B cell (primary cell): Measurements from ENCODE around the gene EXD1. TPM values are rescaled to one million over a fixed set of nuclear protein-coding genes. Genes with fewer than 3 reads are reported as not detected.

Experiments used
- ATAC-seq: fragments of 200-7000 bp; cut with Tn5 transposase; one replicate; pipeline ENCODE4 v1.10.0; 2021; ENCODE audit warnings: low read depth, mild to moderate bottlenecking, moderate number of reproducible peaks, moderate library complexity
- CTCF ChIA-PET: fragments of 350-600 bp; sonication (Branson Sonifier 250); formaldehyde crosslinking; loops from one replicate; lab custom pipeline; 2021; ENCODE audit warnings: antibody characterized with exemption, inconsistent platforms; lab: Charles Lee
- POLR2A ChIA-PET: fragments of 350-600 bp; sonication (Branson Sonifier 250); formaldehyde crosslinking; loops from one replicate; lab custom pipeline; 2021; ENCODE audit warnings: antibody characterized with exemption; lab: Charles Lee
- DNase-seq: peaks from one replicate; pipeline ENCODE4 v3.0.0; 2013
- H2AFZ ChIP-seq: 2 replicates; pipeline ENCODE4 v1.6.1; 2012; ENCODE audit warnings: mild to moderate bottlenecking, low read depth, low read length; ENCODE audit not compliant: insufficient read depth, poor library complexity, severe bottlenecking
- H3K27ac ChIP-seq, 2 donors: 1 replicate in 1 of 2; 2 replicates in 1 of 2; pipeline ENCODE4 v1.5.1; 2012 to 2013; ENCODE audit warnings: low read length in 2 of 2, mild to moderate bottlenecking in 2 of 2, moderate library complexity in 1 of 2
- H3K27me3 ChIP-seq, 4 experiments: fragments of 200-600 bp in 1 of 4; sonication (generic) in 1 of 4; replicated peaks in 1 of 4; 1 replicate in 2 of 4; 2 replicates in 2 of 4; pipeline versions ENCODE4 v1.6.1 to v1.7.0; 2013 to 2016; ENCODE audit warnings: low read length in 3 of 4, mild to moderate bottlenecking in 2 of 4, mixed read lengths in 1 of 4, moderate library complexity in 1 of 4; ENCODE audit not compliant: insufficient read depth in 4 of 4, control insufficient read depth in 3 of 4; ENCODE audit errors: control extremely low read depth in 1 of 4
- H3K36me3 ChIP-seq, 2 experiments: replicated peaks in 1 of 2; 1 replicate in 1 of 2; 2 replicates in 1 of 2; pipeline versions ENCODE4 v1.6.1 to v1.7.1; 2013; ENCODE audit warnings: low read length in 1 of 2; ENCODE audit not compliant: insufficient read depth in 2 of 2, control insufficient read depth in 1 of 2; ENCODE audit errors: control extremely low read depth in 1 of 2, extremely low read depth in 1 of 2
- H3K4me1 ChIP-seq, 2 donors: fragments of 200-600 bp in 1 of 2; sonication (generic) in 1 of 2; 1 replicate in 1 of 2; 2 replicates in 1 of 2; pipeline versions ENCODE4 v1.5.1 to v1.6.1; 2013 to 2017; ENCODE audit warnings: low read length in 2 of 2; ENCODE audit not compliant: control insufficient read depth in 2 of 2, insufficient read depth in 2 of 2
- H3K4me2 ChIP-seq: replicated peaks from 2 replicates; pipeline ENCODE3; 2012; ENCODE audit warnings: mild to moderate bottlenecking, low read depth, low read length; ENCODE audit not compliant: poor library complexity, severe bottlenecking
- H3K4me3 ChIP-seq, 5 experiments: fragments of 200-600 bp in 1 of 5; sonication (generic) in 1 of 5; 1 replicate in 3 of 5; 2 replicates in 2 of 5; pipeline versions ENCODE4 v1.5.1 to v1.7.0; 2011 to 2016; ENCODE audit warnings: low read length in 4 of 5, mild to moderate bottlenecking in 4 of 5, low read depth in 2 of 5, control low read depth in 1 of 5, moderate library complexity in 1 of 5; ENCODE audit not compliant: insufficient read depth in 1 of 5; ENCODE audit errors: control extremely low read depth in 1 of 5, extremely low read depth in 1 of 5
- H3K79me2 ChIP-seq: fragments of 200-600 bp; sonication (generic); one replicate; pipeline ENCODE4 v1.6.0; 2016; ENCODE audit warnings: low read length; ENCODE audit not compliant: control insufficient read depth, insufficient read depth
- H3K9ac ChIP-seq: fragments of 200-600 bp; sonication (generic); 2 replicates; pipeline ENCODE4 v1.6.1; 2017; ENCODE audit warnings: mild to moderate bottlenecking, low read length, moderate library complexity
- H3K9me3 ChIP-seq, 3 donors: one replicate each; pipeline versions ENCODE4 v1.6.1 to v1.7.1; 2013; ENCODE audit warnings: low read length in 2 of 3; ENCODE audit not compliant: control insufficient read depth in 2 of 3, insufficient read depth in 1 of 3; ENCODE audit errors: control extremely low read depth in 1 of 3
- H4K20me1 ChIP-seq: 2 replicates; pipeline ENCODE4 v1.6.0; 2012; ENCODE audit warnings: mild to moderate bottlenecking, low read length; ENCODE audit not compliant: insufficient read depth, control insufficient read depth, poor library complexity, severe bottlenecking
- H3K27ac Mint-ChIP-seq: one replicate; pipeline ENCODE4 v1.8.0; 2021; ENCODE audit warnings: mixed read lengths
- H3K27me3 Mint-ChIP-seq: one replicate; pipeline ENCODE4 v1.8.0; 2021; ENCODE audit warnings: mixed read lengths
- H3K4me1 Mint-ChIP-seq: one replicate; pipeline ENCODE4 v1.8.0; 2021; ENCODE audit warnings: mixed read lengths
- H3K4me3 Mint-ChIP-seq: one replicate; pipeline ENCODE4 v1.8.0; 2021; ENCODE audit warnings: mixed read lengths
- H3K9me3 Mint-ChIP-seq: one replicate; pipeline ENCODE4 v1.8.0; 2022; ENCODE audit warnings: mixed read lengths; ENCODE audit not compliant: insufficient read depth
- EZH2 ChIP-seq: IDR thresholded peaks from 2 replicates; pipeline ENCODE4 v1.6.1; 2012; ENCODE audit warnings: borderline replicate concordance, low read depth, mild to moderate bottlenecking, moderate library complexity, low read length; ENCODE audit not compliant: insufficient read depth, poor library complexity, severe bottlenecking
- WGBS: methylation state at CpG from one replicate; pipeline ENCODE4 v1.1.5; 2013; ENCODE audit warnings: missing lambda C conversion rate; ENCODE audit not compliant: insufficient coverage; 5-methylcytosine and 5-hydroxymethylcytosine counted together
- intact Hi-C: fragments of 100-400 bp; cut with micrococcal nuclease; formaldehyde crosslinking; loops from one replicate; pipeline ENCODE4 v1.10.0; 2022
- polyA plus RNA-seq: library from polyadenylated mRNA; depleted of rRNA; stranded (reverse); fragments of >200 nt; gene quantifications from 2 replicates; pipeline ENCODE4 v1.2.3, GENCODE V29; 2012
- total RNA-seq, 2 donors: library from RNA; stranded (reverse); fragments of 120-200 nt in 1 of 2; gene quantifications; 1 replicate in 1 of 2; 2 replicates in 1 of 2; pipeline versions ENCODE4 v1.2.3 to v1.2.4, GENCODE V29; 2013 to 2022
- TF ChIP-seq, protein P1 (sequence below): fragments of 200-600 bp; IDR thresholded peaks from one replicate; pipeline ENCODE4 v1.8.0; 2022; ENCODE audit warnings: antibody characterized with exemption, mild to moderate bottlenecking

EXD1 gene
- total and polyA plus RNA-seq, 2 donors (not counting 1 experiment from before 2014, with no cell fraction given), result not detected

DNA sequence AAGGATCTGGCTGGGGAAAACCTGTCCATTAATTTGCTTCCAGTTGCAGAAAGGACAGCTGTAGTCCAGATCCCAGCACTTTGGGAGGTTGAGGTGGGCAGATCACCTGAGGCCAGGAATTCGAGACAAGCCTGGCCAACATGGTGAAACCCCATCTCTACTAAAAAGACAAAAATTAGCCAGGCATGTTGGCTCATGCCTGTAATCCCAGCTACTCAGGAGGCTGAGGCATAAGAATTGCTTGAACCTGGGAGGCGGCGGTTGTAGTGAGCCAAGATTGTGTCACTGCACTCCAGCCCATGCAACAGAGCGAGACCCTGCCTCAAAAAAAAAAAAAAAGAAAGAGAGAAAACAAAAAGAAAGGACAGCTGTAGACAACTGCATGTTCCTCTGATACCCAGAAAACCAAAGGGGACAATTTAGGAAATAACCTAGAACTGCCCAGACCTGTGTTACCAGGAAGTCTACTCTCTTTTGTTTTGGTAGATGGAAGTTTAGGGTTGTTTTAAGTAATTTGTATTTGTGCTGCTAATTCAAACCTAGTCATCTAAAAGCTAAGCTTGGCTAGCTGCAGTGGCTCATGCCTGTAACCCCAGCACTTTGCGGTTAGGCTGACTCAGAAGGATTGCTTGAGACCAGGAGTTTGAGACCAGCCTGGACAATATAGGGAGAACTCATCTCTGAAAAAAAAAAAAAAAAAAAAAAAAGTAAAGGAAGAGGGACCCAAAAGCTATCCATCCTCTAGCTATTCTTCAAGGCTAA, 22.7 kb downstream of the EXD1 start:
- no peaks in the 10 kb centered on the region for H3K36me3 ChIP-seq
- H3K27ac ChIP-seq, result no peak overlapping the region
- Mint-ChIP-seq H3K4me1 (no peaks in the 10 kb centered on the region), H3K4me3 (no peak overlapping the region), H3K27me3 (peaks cover 9% of the 10 kb centered on the region), H3K27ac (no peak overlapping the region), H3K9me3 (no peaks in the 10 kb centered on the region)
- no peak for DNase-seq
- no peak overlapping the region for H2AFZ ChIP-seq
- H3K4me3 ChIP-seq, result no peak overlapping the region
- H3K9me3 ChIP-seq, result no peaks in the 10 kb centered on the region
- CTCF ChIA-PET, result no interaction called here
- H3K9ac ChIP-seq, result no peak overlapping the region
- H3K4me1 ChIP-seq, result no peaks in the 10 kb centered on the region
- TF ChIP-seq, protein P1, sequence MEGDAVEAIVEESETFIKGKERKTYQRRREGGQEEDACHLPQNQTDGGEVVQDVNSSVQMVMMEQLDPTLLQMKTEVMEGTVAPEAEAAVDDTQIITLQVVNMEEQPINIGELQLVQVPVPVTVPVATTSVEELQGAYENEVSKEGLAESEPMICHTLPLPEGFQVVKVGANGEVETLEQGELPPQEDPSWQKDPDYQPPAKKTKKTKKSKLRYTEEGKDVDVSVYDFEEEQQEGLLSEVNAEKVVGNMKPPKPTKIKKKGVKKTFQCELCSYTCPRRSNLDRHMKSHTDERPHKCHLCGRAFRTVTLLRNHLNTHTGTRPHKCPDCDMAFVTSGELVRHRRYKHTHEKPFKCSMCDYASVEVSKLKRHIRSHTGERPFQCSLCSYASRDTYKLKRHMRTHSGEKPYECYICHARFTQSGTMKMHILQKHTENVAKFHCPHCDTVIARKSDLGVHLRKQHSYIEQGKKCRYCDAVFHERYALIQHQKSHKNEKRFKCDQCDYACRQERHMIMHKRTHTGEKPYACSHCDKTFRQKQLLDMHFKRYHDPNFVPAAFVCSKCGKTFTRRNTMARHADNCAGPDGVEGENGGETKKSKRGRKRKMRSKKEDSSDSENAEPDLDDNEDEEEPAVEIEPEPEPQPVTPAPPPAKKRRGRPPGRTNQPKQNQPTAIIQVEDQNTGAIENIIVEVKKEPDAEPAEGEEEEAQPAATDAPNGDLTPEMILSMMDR, result no peak
- no peak for TF ChIP-seq EZH2
- no peaks in the 10 kb centered on the region for H4K20me1 ChIP-seq
- WGBS, result 83% methylated on average over 2 of the region's 5 CpGs
- no peaks in the 10 kb centered on the region for H3K79me2 ChIP-seq
- intact Hi-C loops, result no loop called here
- peaks cover 0 to 3% (median 0%) of the 10 kb centered on the region in 4 experiments for H3K27me3 ChIP-seq
- no peak overlapping the region for H3K4me2 ChIP-seq
- ATAC-seq, result no peak
- POLR2A ChIA-PET, result interaction anchor here (0.6 kb wide), 1 partner anchor 818 kb away, joined by 3 read pairs; no protein-coding TSS in a partner anchor

DNA sequence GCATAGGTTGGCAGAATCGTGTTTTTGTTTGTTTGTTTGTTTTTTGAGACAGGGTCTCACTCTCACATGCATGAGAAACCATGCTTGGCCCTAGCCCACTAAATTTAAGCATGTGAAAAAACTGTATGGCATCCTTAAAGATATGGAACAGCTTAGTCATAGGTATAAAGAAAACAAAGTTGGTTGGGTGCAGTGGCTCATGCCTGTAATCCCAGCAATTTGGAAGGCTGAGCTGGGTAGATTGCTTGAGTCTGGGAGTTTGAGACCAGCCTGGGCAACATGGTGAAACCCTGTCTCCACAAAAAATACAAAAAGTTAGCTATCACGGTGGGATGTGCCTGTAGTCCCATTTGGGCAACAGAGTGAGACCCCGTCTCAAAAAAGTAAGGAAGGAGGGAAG, 25.2 kb downstream of the EXD1 start:
- Histone ChIP-seq H3K36me3 (no peaks in the 10 kb centered on the region), H3K4me3 (no peak overlapping the region), H3K9ac (no peak overlapping the region), H3K4me2 (no peak overlapping the region), H2AFZ (no peak overlapping the region), H3K27me3 (peaks cover 0 to 3% (median 0%) of the 10 kb centered on the region in 4 experiments), H3K4me1 (no peaks in the 10 kb centered on the region), H3K79me2 (no peaks in the 10 kb centered on the region), H3K27ac (no peak overlapping the region), H4K20me1 (no peaks in the 10 kb centered on the region), H3K9me3 (no peaks in the 10 kb centered on the region)
- TF ChIP-seq, protein P1, result no peak
- no peak for TF ChIP-seq EZH2
- ATAC-seq (no peak), DNase-seq (no peak)
- ChIA-PET POLR2A (no interaction called here), CTCF (no interaction called here)
- intact Hi-C loops, result no loop called here
- H3K27ac Mint-ChIP-seq, result no peak overlapping the region
- H3K4me1 Mint-ChIP-seq, result no peaks in the 10 kb centered on the region
- H3K27me3 Mint-ChIP-seq, result peaks cover 5% of the 10 kb centered on the region
- no peak overlapping the region for H3K4me3 Mint-ChIP-seq
- no peaks in the 10 kb centered on the region for H3K9me3 Mint-ChIP-seq
- no CpG with 5 or more reads among the region's 3 CpGs for WGBS
